H1 (cell line): ENCODE measurements around the gene HSF5. TPM values are rescaled to one million over a fixed set of nuclear protein-coding genes. Genes with fewer than 3 reads are reported as not detected.

Source experiments
- BCL11A ChIP-seq, 2 experiments: IDR thresholded peaks; one replicate each; pipeline ENCODE4 v1.6.1; 2011; ENCODE audit warnings: low read depth in 2 of 2, low read length in 2 of 2, mild to moderate bottlenecking in 2 of 2
- E2F6 ChIP-seq: IDR thresholded peaks from 2 replicates; pipeline ENCODE4 v1.6.1; 2012; ENCODE audit warnings: inconsistent platforms
- FOSL1 ChIP-seq: IDR thresholded peaks from 2 replicates; pipeline ENCODE4 v1.6.1; 2011; ENCODE audit warnings: mild to moderate bottlenecking, low read depth, low read length, moderate library complexity; ENCODE audit not compliant: insufficient read depth
- MAX ChIP-seq: IDR thresholded peaks from 2 replicates; pipeline ENCODE4 v1.6.1; 2012; ENCODE audit warnings: inconsistent platforms
- NRF1 ChIP-seq: IDR thresholded peaks from 2 replicates; pipeline ENCODE4 v1.6.1; 2011; ENCODE audit warnings: mild to moderate bottlenecking, low read depth, low read length, improper control_type of control experiment
- RAD21 ChIP-seq, 2 experiments: IDR thresholded peaks in 1 of 2; conservative IDR thresholded peaks in 1 of 2; 2 replicates each; pipeline ENCODE4 v1.6.1; 2011; ENCODE audit warnings: low read depth in 2 of 2, low read length in 2 of 2, improper control_type of control experiment in 1 of 2, inconsistent platforms in 1 of 2, mild to moderate bottlenecking in 1 of 2, moderate library complexity in 1 of 2
- SAP30 ChIP-seq: fragments of 300-600 bp; sonication (generic); IDR thresholded peaks from 2 replicates; pipeline ENCODE4 v1.7.1; 2012; ENCODE audit warnings: low read length, moderate library complexity, mild to moderate bottlenecking, inconsistent platforms; ENCODE audit not compliant: insufficient read depth, insufficient replicate concordance
- USF2 ChIP-seq: IDR thresholded peaks from 2 replicates; pipeline ENCODE4 v1.6.1; 2011; ENCODE audit warnings: low read length, improper control_type of control experiment
- polyA plus RNA-seq, 7 experiments: library from polyadenylated mRNA; depleted of rRNA in 3 of 7; stranded (reverse) in 5 of 7; unstranded in 2 of 7; fragments of >200 nt in 5 of 7; fragments of 200-250 nt in 2 of 7; gene quantifications; 1 replicate in 5 of 7; 2 replicates in 1 of 7; 4 replicates in 1 of 7; pipeline versions ENCODE4 v1.2.1 to v1.2.3, GENCODE V29; 2011 to 2013; ENCODE audit warnings: missing spikeins in 2 of 7, mixed read lengths in 2 of 7
- total RNA-seq: library from RNA; stranded (reverse); fragmentation: NEBNext Ultra II Directional; extraction: Animal tissue kit (Norgen Biotek cat#: 25700); gene quantifications from 2 replicates; pipeline ENCODE4 v1.2.1, GENCODE V29; 2021

Gene HSF5
- total and polyA plus RNA-seq, 2 of the 8 experiments (the other 6 are each of a cell fraction or from before 2014, with no cell fraction given), result not detected

GRCh38 chr17:58487589-58488427, at the start of gene HSF5 (continued):
- TF ChIP-seq SAP30 (no peak), FOSL1 (no peak), NRF1 (no peak), MAX (peak; percentile 94), BCL11A (IDR thresholded peaks at IDR 0.05; ENCODE audit: low read depth in 2 of 2, low read length in 2 of 2) (no peak), USF2 (no peak), RAD21 (IDR thresholded peaks at IDR 0.05 in 1 of 2, conservative IDR thresholded peaks at IDR 0.05 in 1 of 2; ENCODE audit: low read depth in 2 of 2, low read length in 2 of 2) (peak in 1 of 2 experiments; percentile 27; a peak in 1 of 4 replicates), E2F6 (peak; percentile 85)
